A673 (cell line): Measurements from ENCODE around the gene NECTIN1.

Experiments used
- CTCF ChIP-seq: fragments of 300-800, 200-600 bp; sonication (generic); conservative IDR thresholded peaks from 2 replicates; pipeline ENCODE4 v1.5.1; 2017; ENCODE audit warnings: low read depth, mild to moderate bottlenecking, antibody characterized with exemption, low read length, moderate library complexity, mixed read lengths
- EZH2 ChIP-seq: fragments of 200-600 bp; sonication (generic); IDR thresholded peaks from 2 replicates; pipeline ENCODE4 v1.6.1; 2017; ENCODE audit warnings: borderline replicate concordance, low read depth, mild to moderate bottlenecking, mixed read lengths, antibody characterized with exemption, low read length; ENCODE audit not compliant: poor library complexity, severe bottlenecking

- no peak for TF ChIP-seq CTCF
- TF ChIP-seq EZH2 = no peak
Observed at GRCh38 chr11:119647254-119647653, 81.7 kb downstream of the NECTIN1 start.
